Endodermal cell (in vitro differentiated cells): ENCODE data around the gene ZBP1. TPM values are rescaled to one million over a fixed set of nuclear protein-coding genes. Genes with fewer than 3 reads are reported as not detected.

Experiments
- DNase-seq: peaks from one replicate; pipeline ENCODE4 v3.0.0-alpha.2; 2017
- H3K27ac ChIP-seq: 2 replicates; pipeline ENCODE4 v1.5.1; 2013; ENCODE audit warnings: mild to moderate bottlenecking, low read depth, low read length, moderate library complexity
- H3K27me3 ChIP-seq: 2 replicates; pipeline ENCODE4 v1.6.1; 2013; ENCODE audit warnings: mild to moderate bottlenecking, low read length, moderate library complexity; ENCODE audit not compliant: insufficient read depth, control insufficient read depth, poor library complexity, severe bottlenecking
- H3K36me3 ChIP-seq: 2 replicates; pipeline ENCODE4 v1.7.0; 2013; ENCODE audit warnings: mild to moderate bottlenecking, low read length, moderate library complexity; ENCODE audit not compliant: control insufficient read depth, insufficient read depth
- H3K4me1 ChIP-seq: one replicate; pipeline ENCODE4 v1.7.0; 2013; ENCODE audit warnings: low read length; ENCODE audit not compliant: control insufficient read depth, insufficient read depth
- H3K4me3 ChIP-seq: 2 replicates; pipeline ENCODE4 v1.5.1; 2013; ENCODE audit warnings: mild to moderate bottlenecking, low read length, moderate library complexity
- H3K9ac ChIP-seq: 2 replicates; pipeline ENCODE4 v1.6.1; 2013; ENCODE audit warnings: mild to moderate bottlenecking, low read length, moderate library complexity; ENCODE audit not compliant: poor library complexity, severe bottlenecking; ENCODE audit errors: extremely low read depth
- H3K9me3 ChIP-seq: 2 replicates; pipeline ENCODE4 v1.6.1; 2013; ENCODE audit warnings: mild to moderate bottlenecking, low read length, moderate library complexity; ENCODE audit not compliant: control insufficient read depth
- H3K27ac Mint-ChIP-seq: 2 replicates; pipeline ENCODE4 v1.8.0; 2020; ENCODE audit warnings: mixed read lengths
- H3K27me3 Mint-ChIP-seq: 2 replicates; pipeline ENCODE4 v1.8.0; 2021; ENCODE audit warnings: mild to moderate bottlenecking, mixed read lengths; ENCODE audit not compliant: insufficient read depth
- H3K36me3 Mint-ChIP-seq: 2 replicates; pipeline ENCODE4 v1.8.0; 2020; ENCODE audit warnings: low read depth, mixed read lengths
- H3K4me1 Mint-ChIP-seq: 2 replicates; pipeline ENCODE4 v1.8.0; 2020; ENCODE audit warnings: mixed read lengths
- H3K4me3 Mint-ChIP-seq: 2 replicates; pipeline ENCODE4 v1.8.0; 2020; ENCODE audit warnings: mild to moderate bottlenecking, moderate library complexity, mixed read lengths
- H3K9me3 Mint-ChIP-seq: 2 replicates; pipeline ENCODE4 v1.8.0; 2020; ENCODE audit warnings: mild to moderate bottlenecking, mixed read lengths
- WGBS, 2 experiments: methylation state at CpG; one replicate each; pipeline versions ENCODE4 v1.1.5 to v1.1.7; 2013; ENCODE audit warnings: missing lambda C conversion rate in 2 of 2, mixed read lengths in 1 of 2; ENCODE audit not compliant: insufficient coverage in 1 of 2, insufficient read length in 1 of 2; 5-methylcytosine and 5-hydroxymethylcytosine counted together
- total RNA-seq, 2 donors: library from RNA; stranded (reverse); fragmentation: NEBNext Ultra II Directional in 1 of 2; extraction: Animal tissue kit (Norgen Biotek cat#: 25700) in 1 of 2; gene quantifications; 2 replicates in 1 of 2; 3 replicates in 1 of 2; pipeline ENCODE4 v1.2.1, GENCODE V29; 2021
- TF ChIP-seq, protein P1 (sequence below): fragments of 200-600 bp; sonication (generic); conservative IDR thresholded peaks from 2 replicates; pipeline ENCODE4 v1.5.0; 2021; ENCODE audit warnings: antibody characterized with exemption, mild to moderate bottlenecking

Gene ZBP1
- total RNA-seq, 2 donors from 2014 or later = not detected

DNA sequence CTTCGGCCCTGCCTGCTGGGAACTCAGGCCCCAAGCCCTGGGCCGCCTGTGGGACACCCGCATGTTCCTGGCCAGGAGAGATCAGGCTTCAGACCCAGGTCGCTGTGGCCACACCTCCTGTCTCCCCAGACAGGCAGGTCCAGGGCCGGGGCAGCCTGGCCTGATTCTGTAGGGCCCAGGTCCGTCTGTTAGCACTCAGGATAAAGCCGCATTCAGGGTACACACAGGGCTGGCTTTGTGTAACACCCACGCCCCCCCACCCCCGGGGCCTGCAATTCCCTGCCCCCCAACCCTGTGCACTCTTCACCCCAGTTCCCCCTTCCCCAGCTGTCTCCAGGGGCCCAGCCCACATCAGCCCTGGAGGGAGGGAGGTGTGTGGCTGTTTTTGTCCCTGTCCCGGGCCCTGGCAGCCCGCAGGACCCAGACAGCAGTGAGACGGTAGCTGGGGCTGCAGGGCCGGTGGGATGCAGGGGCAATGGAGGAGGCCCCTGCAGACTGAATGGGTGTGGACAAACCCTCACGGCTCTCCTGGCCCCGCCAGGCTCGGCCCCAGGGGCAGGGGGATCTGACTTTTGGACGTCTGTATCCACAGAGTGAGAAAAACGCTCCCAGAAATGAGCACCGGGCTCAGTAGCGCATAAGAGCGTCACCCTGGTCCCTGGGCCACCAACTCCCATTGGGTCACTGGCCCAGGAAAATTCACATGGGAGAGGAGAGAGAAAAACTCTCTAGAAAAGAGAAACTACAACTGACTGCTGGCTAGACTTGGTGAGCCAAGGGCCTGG lies 42.4 kb upstream of the ZBP1 start:
- Histone ChIP-seq H3K9me3 (no peaks in the 10 kb centered on the region), H3K4me1 (peaks cover 6% of the 10 kb centered on the region), H3K27ac (peak overlapping the region; percentile 63), H3K4me3 (no peak overlapping the region), H3K27me3 (no peaks in the 10 kb centered on the region), H3K36me3 (peaks cover 46% of the 10 kb centered on the region), H3K9ac (no peak overlapping the region)
- no peak overlapping the region for H3K4me3 Mint-ChIP-seq
- peaks cover 32% of the 10 kb centered on the region for H3K36me3 Mint-ChIP-seq
- peaks cover 10% of the 10 kb centered on the region for H3K4me1 Mint-ChIP-seq
- WGBS, 2 experiments = 86 to 90% methylated on average over 6 to 20 of the region's 21 CpGs
- H3K27me3 Mint-ChIP-seq = no peaks in the 10 kb centered on the region
- H3K27ac Mint-ChIP-seq = peak overlapping the region; percentile 81
- H3K9me3 Mint-ChIP-seq = no peaks in the 10 kb centered on the region
- DNase-seq = peak; percentile 63
- TF ChIP-seq, protein P1, sequence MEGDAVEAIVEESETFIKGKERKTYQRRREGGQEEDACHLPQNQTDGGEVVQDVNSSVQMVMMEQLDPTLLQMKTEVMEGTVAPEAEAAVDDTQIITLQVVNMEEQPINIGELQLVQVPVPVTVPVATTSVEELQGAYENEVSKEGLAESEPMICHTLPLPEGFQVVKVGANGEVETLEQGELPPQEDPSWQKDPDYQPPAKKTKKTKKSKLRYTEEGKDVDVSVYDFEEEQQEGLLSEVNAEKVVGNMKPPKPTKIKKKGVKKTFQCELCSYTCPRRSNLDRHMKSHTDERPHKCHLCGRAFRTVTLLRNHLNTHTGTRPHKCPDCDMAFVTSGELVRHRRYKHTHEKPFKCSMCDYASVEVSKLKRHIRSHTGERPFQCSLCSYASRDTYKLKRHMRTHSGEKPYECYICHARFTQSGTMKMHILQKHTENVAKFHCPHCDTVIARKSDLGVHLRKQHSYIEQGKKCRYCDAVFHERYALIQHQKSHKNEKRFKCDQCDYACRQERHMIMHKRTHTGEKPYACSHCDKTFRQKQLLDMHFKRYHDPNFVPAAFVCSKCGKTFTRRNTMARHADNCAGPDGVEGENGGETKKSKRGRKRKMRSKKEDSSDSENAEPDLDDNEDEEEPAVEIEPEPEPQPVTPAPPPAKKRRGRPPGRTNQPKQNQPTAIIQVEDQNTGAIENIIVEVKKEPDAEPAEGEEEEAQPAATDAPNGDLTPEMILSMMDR = no peak

DNA sequence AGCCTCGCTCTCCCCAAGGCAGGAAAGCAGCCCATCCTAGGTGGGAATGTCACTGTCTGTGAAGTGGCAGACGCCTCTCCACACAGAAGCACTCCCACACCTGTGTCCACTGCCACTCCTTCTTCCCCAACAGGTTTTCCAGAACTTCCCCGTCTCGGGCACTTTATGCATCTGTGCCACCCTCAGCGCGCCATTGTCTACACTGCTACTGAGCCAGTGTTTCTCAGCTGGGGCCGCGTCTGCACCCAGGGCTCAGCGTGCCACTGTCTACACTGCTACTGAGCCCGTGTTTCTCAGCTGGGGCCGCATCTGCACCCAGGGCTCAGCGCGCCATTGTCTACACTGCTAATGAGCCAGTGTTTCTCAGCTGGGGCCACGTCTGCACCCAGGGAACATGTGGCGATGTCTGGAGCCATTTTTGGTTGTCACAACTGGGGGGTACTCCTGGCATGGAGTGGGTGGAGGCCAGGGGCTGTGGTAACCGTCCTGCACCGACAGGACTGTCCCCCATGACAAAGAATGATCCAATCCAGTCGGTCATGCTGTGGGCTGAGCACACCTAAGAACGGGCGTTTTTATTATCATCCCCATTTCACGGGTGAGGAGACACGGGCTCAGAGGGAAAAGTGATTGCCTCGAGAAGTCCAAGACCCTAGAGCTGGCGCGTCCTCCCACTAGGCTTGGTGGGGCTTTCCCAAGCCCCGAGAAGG lies 41.7 kb upstream of the ZBP1 start:
- Mint-ChIP-seq H3K27ac (peak overlapping the region; percentile 81), H3K4me1 (peaks cover 7% of the 10 kb centered on the region), H3K36me3 (peaks cover 30% of the 10 kb centered on the region), H3K4me3 (no peak overlapping the region), H3K27me3 (no peaks in the 10 kb centered on the region), H3K9me3 (no peaks in the 10 kb centered on the region)
- H3K4me3 ChIP-seq = no peak overlapping the region
- H3K36me3 ChIP-seq = peaks cover 47% of the 10 kb centered on the region
- 92% methylated on average over 17 to 26 of the region's 26 CpGs for WGBS, 2 experiments
- no peaks in the 10 kb centered on the region for H3K9me3 ChIP-seq
- no peaks in the 10 kb centered on the region for H3K4me1 ChIP-seq
- H3K27me3 ChIP-seq = no peaks in the 10 kb centered on the region
- H3K9ac ChIP-seq = no peak overlapping the region
- peak overlapping the region; percentile 60 for H3K27ac ChIP-seq
- peak; percentile 38 for DNase-seq
- TF ChIP-seq, protein P1 = no peak

DNA sequence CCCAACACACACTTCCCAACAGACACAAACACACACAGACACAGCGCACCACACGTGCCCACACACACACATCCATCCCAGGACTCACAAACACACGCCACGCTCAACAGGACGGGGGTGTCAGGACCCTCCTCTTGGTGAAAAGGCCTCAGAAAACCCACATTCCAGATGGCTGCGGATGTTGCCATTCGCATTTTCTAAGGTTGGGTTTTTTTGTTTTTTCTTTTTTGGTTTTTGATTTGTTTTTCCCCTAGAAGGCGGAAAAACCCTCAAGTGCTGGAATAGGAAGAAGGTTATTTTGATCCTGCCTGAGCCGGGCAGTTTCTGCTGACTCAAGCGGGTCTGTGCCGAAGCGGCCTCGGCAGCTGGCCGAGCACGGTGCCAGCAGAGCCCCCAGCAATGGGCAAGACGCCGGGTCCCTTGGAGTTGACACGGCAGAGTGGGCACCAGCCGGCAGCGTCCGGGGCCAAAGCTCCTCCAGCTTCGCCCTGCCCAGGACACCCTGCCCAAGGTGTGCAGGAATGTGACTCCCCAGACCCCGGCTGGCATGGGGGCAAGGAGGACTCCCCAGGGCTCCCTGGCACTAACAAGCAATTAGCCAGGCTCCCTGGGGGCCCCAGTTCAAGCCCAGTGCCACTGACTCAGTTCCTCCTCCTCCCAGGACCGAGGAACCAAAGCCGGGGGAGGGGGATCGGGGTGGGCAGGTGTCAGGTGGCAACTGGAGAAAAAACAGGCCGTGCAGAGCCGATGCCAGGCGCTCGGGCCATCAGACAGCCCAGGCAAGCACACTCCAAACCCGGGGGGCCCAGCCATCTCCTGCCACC lies 40.9 kb upstream of the ZBP1 start:
- Mint-ChIP-seq H3K9me3 (no peaks in the 10 kb centered on the region), H3K36me3 (peaks cover 31% of the 10 kb centered on the region), H3K27ac (peak overlapping the region; percentile 81), H3K27me3 (no peaks in the 10 kb centered on the region), H3K4me3 (no peak overlapping the region), H3K4me1 (no peaks in the 10 kb centered on the region)
- WGBS, 2 experiments = 95 to 98% methylated on average over 8 to 31 of the region's 31 CpGs
- Histone ChIP-seq H3K27me3 (no peaks in the 10 kb centered on the region), H3K27ac (no peak overlapping the region), H3K4me3 (no peak overlapping the region), H3K4me1 (no peaks in the 10 kb centered on the region), H3K9ac (no peak overlapping the region), H3K9me3 (no peaks in the 10 kb centered on the region), H3K36me3 (peaks cover 47% of the 10 kb centered on the region)
- TF ChIP-seq, protein P1 = no peak
- DNase-seq = peak; percentile 37
